Immature natural killer cell (primary cell): ENCODE measurements around the gene PPIL4. TPM values are rescaled to one million over a fixed set of nuclear protein-coding genes. Genes with fewer than 3 reads are reported as not detected.

Source experiments
- DNase-seq, 3 donors: peaks; one replicate each; pipeline ENCODE4 v3.0.0; 2022; ENCODE audit warnings: mixed read lengths in 1 of 3
- H3K27ac Mint-ChIP-seq, 6 donors: one replicate each; pipeline ENCODE4 v1.8.0; 2020; ENCODE audit warnings: mixed read lengths in 6 of 6, mild to moderate bottlenecking in 5 of 6, inconsistent platforms in 4 of 6, moderate library complexity in 3 of 6
- H3K27me3 Mint-ChIP-seq, 3 donors: one replicate each; pipeline ENCODE4 v1.8.0; 2020 to 2021; ENCODE audit warnings: low read depth in 3 of 3, mild to moderate bottlenecking in 3 of 3, mixed read lengths in 3 of 3, moderate library complexity in 3 of 3, inconsistent platforms in 1 of 3
- H3K36me3 Mint-ChIP-seq, 3 donors: one replicate each; pipeline ENCODE4 v1.8.0; 2020; ENCODE audit warnings: mixed read lengths in 3 of 3, inconsistent platforms in 2 of 3, mild to moderate bottlenecking in 2 of 3
- H3K4me1 Mint-ChIP-seq, 2 donors: one replicate each; pipeline ENCODE4 v1.8.0; 2020; ENCODE audit warnings: inconsistent platforms in 2 of 2, mild to moderate bottlenecking in 2 of 2, mixed read lengths in 2 of 2, moderate library complexity in 1 of 2
- H3K4me3 Mint-ChIP-seq, 5 donors: one replicate each; pipeline ENCODE4 v1.8.0; 2020; ENCODE audit warnings: mild to moderate bottlenecking in 5 of 5, mixed read lengths in 5 of 5, inconsistent platforms in 3 of 5, moderate library complexity in 3 of 5
- H3K9me3 Mint-ChIP-seq, 6 donors: one replicate each; pipeline ENCODE4 v1.8.0; 2020; ENCODE audit warnings: mild to moderate bottlenecking in 6 of 6, mixed read lengths in 6 of 6, inconsistent platforms in 4 of 6, moderate library complexity in 3 of 6
- polyA plus RNA-seq, 3 donors: library from polyadenylated mRNA; unstranded; fragments of 300-500 nt; fragmentation: Illumina TruSeq; gene quantifications; one replicate each; pipeline ENCODE4 v1.2.3, GENCODE V29; 2021

PPIL4 gene
- polyA plus RNA-seq, 3 donors from 2014 or later = 5.2 to 13.1 (median 9.4) TPM

DNA sequence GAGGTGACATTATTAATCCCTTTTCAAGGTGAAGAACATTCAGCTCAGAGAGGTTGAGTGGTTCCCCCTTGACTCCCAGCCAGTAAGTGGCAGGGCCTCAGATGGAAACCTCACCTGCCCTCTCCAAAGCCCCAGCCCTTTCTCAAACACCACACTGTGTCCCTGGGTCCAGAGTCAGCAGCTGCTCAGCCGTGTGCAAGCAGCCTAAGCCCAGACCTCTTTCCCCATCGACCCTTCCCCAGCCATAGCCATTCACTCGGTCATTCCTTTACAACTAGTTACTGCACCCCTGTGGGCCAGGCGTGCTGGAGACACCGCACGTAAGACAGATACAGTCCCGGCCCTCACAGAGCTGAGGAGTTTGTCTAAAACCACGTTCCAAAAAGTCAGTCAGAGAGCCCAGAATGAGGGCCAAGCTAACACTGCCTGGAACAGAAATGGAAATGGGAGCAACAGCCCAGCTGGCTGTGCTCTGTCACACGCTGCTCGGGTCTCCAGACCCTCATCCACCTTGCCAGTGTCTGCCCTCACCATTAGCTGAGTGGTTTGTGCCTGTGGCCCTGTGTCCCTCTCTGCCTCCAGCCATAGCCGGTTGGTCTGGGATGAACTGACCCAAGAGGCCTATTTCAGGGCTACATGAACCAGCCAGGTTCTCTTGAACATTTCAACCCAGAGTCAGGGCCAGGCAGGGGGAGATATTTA is 90.7 kb downstream of the PPIL4 start:
- Mint-ChIP-seq H3K27ac (no peak overlapping the region), H3K9me3 (no peaks in the 10 kb centered on the region), H3K4me3 (no peak overlapping the region), H3K36me3 (no peaks in the 10 kb centered on the region), H3K27me3 (peaks cover 0 to 2% (median 0%) of the 10 kb centered on the region in 3 donors), H3K4me1 (no peaks in the 10 kb centered on the region)
- no peak for DNase-seq

Other genes starting within 250 kb of the PPIL4 start
- 1 to 10 TPM; 1.1 to 8.5 (median 3.8) TPM for gene TAB2, start 228.3 kb downstream of the PPIL4 start, polyA plus RNA-seq
- under 1 TPM in 1 of 3 donors, not detected in 2; 0.94 TPM for gene SUMO4, start 145.8 kb downstream of the PPIL4 start, polyA plus RNA-seq
- gene ZC3H12D, start 61.0 kb downstream of the PPIL4 start, polyA plus RNA-seq = not detected
- gene GINM1, start 20.3 kb upstream of the PPIL4 start, polyA plus RNA-seq = 10 to 100 TPM; 22.5 to 26.4 (median 25.5) TPM
- gene KATNA1, start 102.7 kb upstream of the PPIL4 start, polyA plus RNA-seq = 10 to 100 TPM; 21.4 to 30.7 (median 21.5) TPM
- gene LATS1, start 172.1 kb upstream of the PPIL4 start, polyA plus RNA-seq = 10 to 100 TPM in 1 of 3 donors, 1 to 10 TPM in 2; 3.8 to 13.5 (median 6.3) TPM
- 1 to 10 TPM; 1.5 to 6.8 (median 2.9) TPM for gene NUP43, start 200.5 kb upstream of the PPIL4 start, polyA plus RNA-seq
- gene PCMT1, start 203.7 kb upstream of the PPIL4 start, polyA plus RNA-seq = 100 to 1,000 TPM; 160 to 283 (median 172) TPM